K562 (cell line): ENCODE measurements around the gene TXLNB. TPM values are rescaled to one million over a fixed set of nuclear protein-coding genes. Genes with fewer than 3 reads are reported as not detected.

ENCODE experiments used
- ATAC-seq: fragments of 200-7000 bp; cut with Tn5 transposase; 3 replicates; pipeline ENCODE4 v1.9.1; 2020; ENCODE audit warnings: moderate library complexity
- BruUV-seq: library from RNA; stranded (reverse); fragments of 400-500 nt; replicated peaks from 2 replicates; lab custom pipeline; 2021; lab: Mats Ljungman, UMichigan
- CTCF ChIA-PET: fragments of 300-600 bp; formaldehyde crosslinking; extraction: SDS; loops from one replicate; lab custom pipeline; 2021; ENCODE audit warnings: low intra/inter-chr PET ratio; lab: Yijun Ruan, JAX
- POLR2A ChIA-PET: fragments of 300-600, 350-650 bp; sonication (Branson Sonifier 250); formaldehyde crosslinking; extraction: SDS; loops from one replicate; lab custom pipeline; 2021; ENCODE audit warnings: antibody characterized with exemption, inconsistent platforms; lab: Yijun Ruan, JAX
- DNase-seq, 4 experiments: peaks; one replicate each; pipeline versions ENCODE4 v3.0.0 to v3.0.0-alpha.2; 2011 to 2018; ENCODE audit warnings: low spot score in 3 of 4, mixed read lengths in 3 of 4; ENCODE audit errors: extremely low read depth in 1 of 4
- FAIRE-seq: peaks from 2 replicates; lab custom pipeline; 2011; peaks lifted over from hg19 to GRCh38; lab: Jason Lieb, UNC
- H2AFZ ChIP-seq: 2 replicates; pipeline ENCODE4 v1.6.0; 2011; ENCODE audit warnings: low read depth, low read length, control low read depth, inconsistent platforms
- H3K27ac ChIP-seq: fragments of 200-600 bp; 3 replicates; pipeline ENCODE4 v1.8.0; 2011; ENCODE audit warnings: low read depth, mild to moderate bottlenecking, control low read depth, inconsistent platforms, low read length, moderate library complexity, mixed read lengths; ENCODE audit errors: extremely low read depth
- H3K27me3 ChIP-seq, 2 experiments: fragments of 300-600 bp in 1 of 2; 2 replicates in 1 of 2; 3 replicates in 1 of 2; pipeline versions ENCODE4 v1.6.0 to v1.8.0; 2011; ENCODE audit warnings: inconsistent platforms in 2 of 2, low read length in 2 of 2, mild to moderate bottlenecking in 1 of 2, mixed read lengths in 1 of 2, moderate library complexity in 1 of 2; ENCODE audit not compliant: control insufficient read depth in 2 of 2, insufficient read depth in 2 of 2
- H3K36me3 ChIP-seq: fragments of 300-600 bp; 3 replicates; pipeline ENCODE4 v1.8.0; 2011; ENCODE audit warnings: mild to moderate bottlenecking, low read length, inconsistent platforms; ENCODE audit not compliant: control insufficient read depth, insufficient read depth
- H3K4me1 ChIP-seq, 2 experiments: fragments of 200-600 bp in 1 of 2; replicated peaks in 1 of 2; 2 replicates in 1 of 2; 3 replicates in 1 of 2; pipeline versions ENCODE4 v1.5.1 to v1.8.0; 2011; ENCODE audit warnings: inconsistent platforms in 2 of 2, low read length in 2 of 2, mild to moderate bottlenecking in 1 of 2, mixed read lengths in 1 of 2, moderate library complexity in 1 of 2; ENCODE audit not compliant: control insufficient read depth in 2 of 2, insufficient read depth in 2 of 2
- H3K4me2 ChIP-seq: 2 replicates; pipeline ENCODE4 v1.6.1; 2011; ENCODE audit warnings: low read length, control low read depth, inconsistent platforms, mixed read lengths; ENCODE audit not compliant: insufficient read depth
- H3K4me3 ChIP-seq: fragments of 200-600 bp; sonication (generic), shearing (Covaris generic); 2 replicates; pipeline ENCODE4 v1.5.1; 2016; ENCODE audit warnings: control low read depth, inconsistent platforms
- H3K79me2 ChIP-seq: fragments of 200-600 bp; 3 replicates; pipeline ENCODE4 v1.8.0; 2011; ENCODE audit warnings: low read length, inconsistent platforms; ENCODE audit not compliant: control insufficient read depth, insufficient read depth
- H3K9ac ChIP-seq, 2 experiments: 2 replicates each; pipeline versions ENCODE4 v1.6.0 to v1.6.1; 2011; ENCODE audit warnings: low read depth in 2 of 2, low read length in 2 of 2, control low read depth in 1 of 2, inconsistent platforms in 1 of 2, mild to moderate bottlenecking in 1 of 2, mixed read lengths in 1 of 2; ENCODE audit not compliant: insufficient read depth in 1 of 2
- H3K9me1 ChIP-seq: one replicate; pipeline ENCODE4 v1.6.0; 2011; ENCODE audit warnings: inconsistent platforms, mild to moderate bottlenecking, low read length, moderate library complexity; ENCODE audit not compliant: control insufficient read depth, insufficient read depth
- H3K9me3 ChIP-seq: replicated peaks from 2 replicates; pipeline ENCODE4 v1.5.1; 2011; ENCODE audit warnings: low read depth, low read length, inconsistent platforms; ENCODE audit not compliant: control insufficient read depth, insufficient read depth
- H4K20me1 ChIP-seq: replicated peaks from 2 replicates; pipeline ENCODE4 v1.6.1; 2011; ENCODE audit warnings: low read length, inconsistent platforms, mixed read lengths; ENCODE audit not compliant: control insufficient read depth, insufficient read depth
- CREBBP ChIP-seq: IDR thresholded peaks from one replicate; pipeline ENCODE4 v1.6.1; 2012; ENCODE audit warnings: low read depth, mild to moderate bottlenecking, control low read depth, inconsistent platforms, low read length
- CTBP1 ChIP-seq: fragments of 450-650 bp; IDR thresholded peaks from 2 replicates; pipeline ENCODE4 v1.6.1; 2016; ENCODE audit warnings: borderline replicate concordance
- DACH1 ChIP-seq: fragments of 450-650 bp; IDR thresholded peaks from 2 replicates; pipeline ENCODE4 v1.6.1; 2018; ENCODE audit not compliant: partially characterized antibody
- FOXJ3 ChIP-seq: sonication (generic); formaldehyde crosslinking; IDR thresholded peaks from 2 replicates; pipeline ENCODE4 v1.4.0; 2020; ENCODE audit warnings: mild to moderate bottlenecking, missing genetic modification reagents
- GATA2 ChIP-seq: sonication (generic); formaldehyde crosslinking; IDR thresholded peaks from 2 replicates; pipeline ENCODE4 v1.4.0; 2020; ENCODE audit warnings: mild to moderate bottlenecking, missing genetic modification reagents
- MED1 ChIP-seq: sonication (generic); formaldehyde crosslinking; IDR thresholded peaks from 2 replicates; pipeline ENCODE4 v1.8.1; 2023; ENCODE audit warnings: missing genetic modification reagents, borderline replicate concordance
- NR2F6 ChIP-seq: fragments of 450-650 bp; formaldehyde crosslinking; IDR thresholded peaks from 2 replicates; pipeline ENCODE4 v1.4.0; 2020; ENCODE audit warnings: mild to moderate bottlenecking
- RAD51 ChIP-seq: fragments of 450-650 bp; IDR thresholded peaks from 2 replicates; pipeline ENCODE4 v1.7.1; 2016; ENCODE audit warnings: low read depth, mild to moderate bottlenecking, borderline replicate concordance
- SAP30 ChIP-seq: fragments of 200-600 bp; sonication (generic); IDR thresholded peaks from 2 replicates; pipeline ENCODE4 v1.6.1; 2012; ENCODE audit warnings: borderline replicate concordance, low read depth, mild to moderate bottlenecking, moderate library complexity, low read length, control low read depth, inconsistent platforms; ENCODE audit not compliant: insufficient read depth, poor library complexity, severe bottlenecking
- ZNF134 ChIP-seq: fragments of 250-450 bp; sonication (Bioruptor Pico); conservative IDR thresholded peaks from 2 replicates; pipeline ENCODE4 v1.4.0; 2020
- ZNF3 ChIP-seq: fragments of 250-450 bp; sonication (Bioruptor Pico); IDR thresholded peaks from 2 replicates; pipeline ENCODE4 v1.5.0; 2021; ENCODE audit warnings: mild to moderate bottlenecking, moderate library complexity
- in situ Hi-C: fragments of 300-500 bp; cut with MboI; formaldehyde crosslinking; loops from 4 replicates; pipeline ENCODE4 v1.15.0; 2018; ENCODE audit warnings: inconsistent platforms, mixed read lengths
- intact Hi-C: fragments of 100-400 bp; cut with micrococcal nuclease; formaldehyde crosslinking; loops from 2 replicates; pipeline ENCODE4 v1.14.2; 2022
- polyA plus RNA-seq, 8 experiments: library from polyadenylated mRNA; depleted of rRNA in 4 of 8; stranded (reverse) in 5 of 8; unstranded in 3 of 8; fragments of >200 nt; fragmentation: Nextera tagmentation in 2 of 8; fragmentation: Illumina TruSeq in 1 of 8; extraction: Ambion mirVana in 2 of 8; extraction: Trizol in 1 of 8; gene quantifications; 2 replicates each; pipeline versions ENCODE4 v1.2.1 to v1.2.3, GENCODE V29; 2011 to 2014; ENCODE audit warnings: inconsistent platforms in 1 of 8, missing spikeins in 1 of 8
- total RNA-seq, 7 experiments: library from RNA; depleted of rRNA in 6 of 7; stranded (reverse); fragments of >200 nt in 6 of 7; fragmentation: Illumina TruSeq in 2 of 7; extraction: Trizol in 2 of 7; gene quantifications; 2 replicates each; pipeline versions ENCODE4 v1.2.1 to v1.2.3, GENCODE V29; 2011 to 2021; ENCODE audit warnings: low replicate concordance in 1 of 7
- TF ChIP-seq, protein P1 (sequence below): fragments of 450-650 bp; formaldehyde crosslinking; IDR thresholded peaks from 2 replicates; pipeline ENCODE4 v1.4.0; 2022; ENCODE audit warnings: mild to moderate bottlenecking, moderate library complexity
- TF ChIP-seq, protein P2 (sequence below): fragments of 250-450 bp; sonication (Bioruptor Pico); IDR thresholded peaks from 2 replicates; pipeline ENCODE4 v1.4.0; 2020
- TF ChIP-seq, protein P3 (sequence below): fragments of 450-650 bp; formaldehyde crosslinking; IDR thresholded peaks from 2 replicates; pipeline ENCODE4 v1.4.0; 2020; ENCODE audit warnings: mild to moderate bottlenecking, moderate library complexity

TXLNB gene
- total and polyA plus RNA-seq, 9 of the 15 experiments (the other 6 are each of a cell fraction or from before 2014, with no cell fraction given): not detected

DNA sequence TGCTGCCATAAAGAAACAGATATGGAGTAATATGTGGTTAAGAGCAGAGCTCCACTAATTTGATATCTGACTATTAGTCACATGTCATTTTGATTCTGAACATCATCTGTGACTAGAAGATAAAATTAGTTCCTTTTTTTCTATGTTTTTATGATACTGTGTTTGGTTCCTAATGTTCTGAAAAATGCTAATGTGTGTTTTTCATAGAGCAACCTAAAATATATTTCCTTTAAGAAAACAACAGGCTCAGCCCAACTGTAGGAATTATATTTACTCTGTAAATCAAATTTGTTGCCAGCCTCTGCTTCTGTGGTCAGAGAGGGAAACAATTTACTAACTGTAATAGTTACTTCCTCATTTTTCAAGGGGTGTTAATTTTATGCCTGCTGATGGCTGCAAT is 33.3 kb upstream of the TXLNB start:
- FAIRE-seq: no peak
- DNase-seq: no peak
- Histone ChIP-seq H3K4me1 (peaks cover 0 to 6% of the 10 kb centered on the region in 2 experiments; a peak in 1 of 5 replicates), H3K36me3 (no peaks in the 10 kb centered on the region), H3K79me2 (no peaks in the 10 kb centered on the region), H3K9ac (no peak overlapping the region), H4K20me1 (no peaks in the 10 kb centered on the region), H3K9me3 (no peaks in the 10 kb centered on the region), H2AFZ (no peak overlapping the region)
- CTCF ChIA-PET: no interaction called here
- no peak for ATAC-seq
- TF ChIP-seq NR2F6 (CRISPR knock-in tag): no peak
- no peak for TF ChIP-seq DACH1
- TF ChIP-seq RAD51: no peak
- TF ChIP-seq CTBP1: no peak
- TF ChIP-seq FOXJ3 (CRISPR knock-in tag): no peak
- TF ChIP-seq ZNF134 (CRISPR knock-in tag): no peak
- TF ChIP-seq, protein P1, sequence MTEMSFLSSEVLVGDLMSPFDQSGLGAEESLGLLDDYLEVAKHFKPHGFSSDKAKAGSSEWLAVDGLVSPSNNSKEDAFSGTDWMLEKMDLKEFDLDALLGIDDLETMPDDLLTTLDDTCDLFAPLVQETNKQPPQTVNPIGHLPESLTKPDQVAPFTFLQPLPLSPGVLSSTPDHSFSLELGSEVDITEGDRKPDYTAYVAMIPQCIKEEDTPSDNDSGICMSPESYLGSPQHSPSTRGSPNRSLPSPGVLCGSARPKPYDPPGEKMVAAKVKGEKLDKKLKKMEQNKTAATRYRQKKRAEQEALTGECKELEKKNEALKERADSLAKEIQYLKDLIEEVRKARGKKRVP: no peak
- TF ChIP-seq MED1: no peak
- no peak for TF ChIP-seq SAP30
- TF ChIP-seq CREBBP: no peak
- no peak for TF ChIP-seq GATA2 (CRISPR knock-in tag)
- TF ChIP-seq, protein P2, sequence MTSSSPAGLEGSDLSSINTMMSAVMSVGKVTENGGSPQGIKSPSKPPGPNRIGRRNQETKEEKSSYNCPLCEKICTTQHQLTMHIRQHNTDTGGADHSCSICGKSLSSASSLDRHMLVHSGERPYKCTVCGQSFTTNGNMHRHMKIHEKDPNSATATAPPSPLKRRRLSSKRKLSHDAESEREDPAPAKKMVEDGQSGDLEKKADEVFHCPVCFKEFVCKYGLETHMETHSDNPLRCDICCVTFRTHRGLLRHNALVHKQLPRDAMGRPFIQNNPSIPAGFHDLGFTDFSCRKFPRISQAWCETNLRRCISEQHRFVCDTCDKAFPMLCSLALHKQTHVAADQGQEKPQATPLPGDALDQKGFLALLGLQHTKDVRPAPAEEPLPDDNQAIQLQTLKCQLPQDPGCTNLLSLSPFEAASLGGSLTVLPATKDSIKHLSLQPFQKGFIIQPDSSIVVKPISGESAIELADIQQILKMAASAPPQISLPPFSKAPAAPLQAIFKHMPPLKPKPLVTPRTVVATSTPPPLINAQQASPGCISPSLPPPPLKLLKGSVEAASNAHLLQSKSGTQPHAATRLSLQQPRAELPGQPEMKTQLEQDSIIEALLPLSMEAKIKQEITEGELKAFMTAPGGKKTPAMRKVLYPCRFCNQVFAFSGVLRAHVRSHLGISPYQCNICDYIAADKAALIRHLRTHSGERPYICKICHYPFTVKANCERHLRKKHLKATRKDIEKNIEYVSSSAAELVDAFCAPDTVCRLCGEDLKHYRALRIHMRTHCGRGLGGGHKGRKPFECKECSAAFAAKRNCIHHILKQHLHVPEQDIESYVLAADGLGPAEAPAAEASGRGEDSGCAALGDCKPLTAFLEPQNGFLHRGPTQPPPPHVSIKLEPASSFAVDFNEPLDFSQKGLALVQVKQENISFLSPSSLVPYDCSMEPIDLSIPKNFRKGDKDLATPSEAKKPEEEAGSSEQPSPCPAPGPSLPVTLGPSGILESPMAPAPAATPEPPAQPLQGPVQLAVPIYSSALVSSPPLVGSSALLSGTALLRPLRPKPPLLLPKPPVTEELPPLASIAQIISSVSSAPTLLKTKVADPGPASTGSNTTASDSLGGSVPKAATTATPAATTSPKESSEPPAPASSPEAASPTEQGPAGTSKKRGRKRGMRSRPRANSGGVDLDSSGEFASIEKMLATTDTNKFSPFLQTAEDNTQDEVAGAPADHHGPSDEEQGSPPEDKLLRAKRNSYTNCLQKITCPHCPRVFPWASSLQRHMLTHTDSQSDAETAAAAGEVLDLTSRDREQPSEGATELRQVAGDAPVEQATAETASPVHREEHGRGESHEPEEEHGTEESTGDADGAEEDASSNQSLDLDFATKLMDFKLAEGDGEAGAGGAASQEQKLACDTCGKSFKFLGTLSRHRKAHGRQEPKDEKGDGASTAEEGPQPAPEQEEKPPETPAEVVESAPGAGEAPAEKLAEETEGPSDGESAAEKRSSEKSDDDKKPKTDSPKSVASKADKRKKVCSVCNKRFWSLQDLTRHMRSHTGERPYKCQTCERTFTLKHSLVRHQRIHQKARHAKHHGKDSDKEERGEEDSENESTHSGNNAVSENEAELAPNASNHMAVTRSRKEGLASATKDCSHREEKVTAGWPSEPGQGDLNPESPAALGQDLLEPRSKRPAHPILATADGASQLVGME: no peak
- no peak for TF ChIP-seq ZNF3 (CRISPR knock-in tag)
- TF ChIP-seq, protein P3, sequence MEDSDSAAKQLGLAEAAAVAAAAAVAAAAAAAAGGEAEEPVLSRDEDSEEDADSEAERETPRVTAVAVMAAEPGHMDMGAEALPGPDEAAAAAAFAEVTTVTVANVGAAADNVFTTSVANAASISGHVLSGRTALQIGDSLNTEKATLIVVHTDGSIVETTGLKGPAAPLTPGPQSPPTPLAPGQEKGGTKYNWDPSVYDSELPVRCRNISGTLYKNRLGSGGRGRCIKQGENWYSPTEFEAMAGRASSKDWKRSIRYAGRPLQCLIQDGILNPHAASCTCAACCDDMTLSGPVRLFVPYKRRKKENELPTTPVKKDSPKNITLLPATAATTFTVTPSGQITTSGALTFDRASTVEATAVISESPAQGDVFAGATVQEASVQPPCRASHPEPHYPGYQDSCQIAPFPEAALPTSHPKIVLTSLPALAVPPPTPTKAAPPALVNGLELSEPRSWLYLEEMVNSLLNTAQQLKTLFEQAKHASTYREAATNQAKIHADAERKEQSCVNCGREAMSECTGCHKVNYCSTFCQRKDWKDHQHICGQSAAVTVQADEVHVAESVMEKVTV (CRISPR knock-in tag): no peak
- TF ChIP-seq, all 486 proteins: peak for 0
- no peak overlapping the region for H3K4me3 ChIP-seq
- POLR2A ChIA-PET: interaction anchor here (1.4 to 1.6 kb wide), 2 partner anchors 10 to 13 kb away, joined by 4 to 5 read pairs; no protein-coding TSS in a partner anchor
- intact Hi-C loops: no loop called here
- H3K4me2 ChIP-seq: no peak overlapping the region
- H3K9me1 ChIP-seq: no peaks in the 10 kb centered on the region
- H3K27ac ChIP-seq: no peak overlapping the region
- peaks cover 6 to 16% of the 10 kb centered on the region in 2 experiments; a peak in 3 of 5 replicates for H3K27me3 ChIP-seq
- no TSS peak for BruUV-seq
- in situ Hi-C loops: no loop called here
